ENCODE data around the gene MZF1. TPM values are rescaled to one million over a fixed set of nuclear protein-coding genes. Genes with fewer than 3 reads are reported as not detected.
A peak's percentile ranks its signal among the peaks of the same experiment; 100 is the strongest.

Gene MZF1
- total and polyA plus RNA-seq, 9 of the 15 experiments (the other 6 are each of a cell fraction or from before 2014, with no cell fraction given), result 0.31 to 29.3 (median 11.5) TPM

- TF ChIP-seq, protein P1, sequence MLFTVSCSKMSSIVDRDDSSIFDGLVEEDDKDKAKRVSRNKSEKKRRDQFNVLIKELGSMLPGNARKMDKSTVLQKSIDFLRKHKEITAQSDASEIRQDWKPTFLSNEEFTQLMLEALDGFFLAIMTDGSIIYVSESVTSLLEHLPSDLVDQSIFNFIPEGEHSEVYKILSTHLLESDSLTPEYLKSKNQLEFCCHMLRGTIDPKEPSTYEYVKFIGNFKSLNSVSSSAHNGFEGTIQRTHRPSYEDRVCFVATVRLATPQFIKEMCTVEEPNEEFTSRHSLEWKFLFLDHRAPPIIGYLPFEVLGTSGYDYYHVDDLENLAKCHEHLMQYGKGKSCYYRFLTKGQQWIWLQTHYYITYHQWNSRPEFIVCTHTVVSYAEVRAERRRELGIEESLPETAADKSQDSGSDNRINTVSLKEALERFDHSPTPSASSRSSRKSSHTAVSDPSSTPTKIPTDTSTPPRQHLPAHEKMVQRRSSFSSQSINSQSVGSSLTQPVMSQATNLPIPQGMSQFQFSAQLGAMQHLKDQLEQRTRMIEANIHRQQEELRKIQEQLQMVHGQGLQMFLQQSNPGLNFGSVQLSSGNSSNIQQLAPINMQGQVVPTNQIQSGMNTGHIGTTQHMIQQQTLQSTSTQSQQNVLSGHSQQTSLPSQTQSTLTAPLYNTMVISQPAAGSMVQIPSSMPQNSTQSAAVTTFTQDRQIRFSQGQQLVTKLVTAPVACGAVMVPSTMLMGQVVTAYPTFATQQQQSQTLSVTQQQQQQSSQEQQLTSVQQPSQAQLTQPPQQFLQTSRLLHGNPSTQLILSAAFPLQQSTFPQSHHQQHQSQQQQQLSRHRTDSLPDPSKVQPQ (CRISPR knock-in tag; IDR thresholded peaks at IDR 0.05; ENCODE audit: borderline replicate concordance), result no peak
- peak; percentile 24; the same call in 1 of the 2 replicates for TF ChIP-seq ZNF407 (IDR thresholded peaks at IDR 0.05; ENCODE audit: low read depth)
- TF ChIP-seq HMG20A (CRISPR knock-in tag; conservative IDR thresholded peaks at IDR 0.05), result no peak
- TF ChIP-seq HDAC8 (tag; IDR thresholded peaks at IDR 0.05), result no peak
- TF ChIP-seq SRF (CRISPR knock-in tag; IDR thresholded peaks at IDR 0.05), result peak in 1 of 2 experiments; percentile 75; a peak in 1 of 4 replicates
- TF ChIP-seq HNRNPLL (IDR thresholded peaks at IDR 0.05; ENCODE audit: low read depth, low read length, poor library complexity, severe bottlenecking), result peak; percentile 87
- TF ChIP-seq SIRT6 (IDR thresholded peaks at IDR 0.05; ENCODE audit: low read depth, low read length), result no peak
- TF ChIP-seq ERF (CRISPR knock-in tag; IDR thresholded peaks at IDR 0.05), result peak; percentile 84; the same call in 1 of the 2 replicates
- peak; percentile 74; the same call in 1 of the 2 replicates for TF ChIP-seq ZBTB43 (CRISPR knock-in tag; IDR thresholded peaks at IDR 0.05)
- peak; percentile 99 for TF ChIP-seq HNRNPL (IDR thresholded peaks at IDR 0.05; ENCODE audit: low read depth, low read length)
- TF ChIP-seq JUNB (CRISPR knock-in tag; conservative IDR thresholded peaks at IDR 0.05), result 0 out of 2 replicates have a peak, but pooled peaks have one; percentile 14
- TF ChIP-seq SRSF7 (optimal IDR thresholded peaks at IDR 0.05; ENCODE audit: low read depth, low read length), result no peak
- TF ChIP-seq DNMT1 (IDR thresholded peaks at IDR 0.05), result no peak
- peak; percentile 71; the same call in 1 of the 2 replicates for TF ChIP-seq ZNF232 (CRISPR knock-in tag; IDR thresholded peaks at IDR 0.05)
Measured at GRCh38 chr19:58519355-58520256, 53.5 kb downstream of the MZF1 start, which contains the start of gene ZBTB45 (continued).

Data from K562 (cell line).